HEK293 (cell line): ENCODE results near the gene PREX1.

Experiments
- CTCF ChIA-PET: fragments of 350-600 bp; formaldehyde crosslinking; extraction: SDS; loops from one replicate; lab custom pipeline; 2021; ENCODE audit warnings: antibody characterized with exemption; lab: Yijun Ruan, JAX
- POLR2A ChIA-PET: fragments of 300-600 bp; formaldehyde crosslinking; extraction: SDS; loops from one replicate; lab custom pipeline; 2020; ENCODE audit warnings: antibody characterized with exemption, inconsistent platforms; lab: Yijun Ruan, JAX
- H3K27ac ChIP-seq: fragments of 200-500 bp; sonication (Bioruptor generic); 2 replicates; pipeline ENCODE4 v1.5.1; 2014; ENCODE audit warnings: low read depth, low read length, control low read depth, inconsistent platforms; ENCODE audit errors: extremely low read depth
- H3K36me3 ChIP-seq, 2 experiments: fragments of 200-500 bp in 1 of 2; sonication (Bioruptor generic) in 1 of 2; 1 replicate in 1 of 2; 2 replicates in 1 of 2; pipeline ENCODE4 v1.5.1; 2014 to 2017; ENCODE audit warnings: inconsistent platforms in 2 of 2, low read length in 2 of 2; ENCODE audit not compliant: control insufficient read depth in 2 of 2, insufficient read depth in 1 of 2
- H3K4me1 ChIP-seq: fragments of 200-500 bp; sonication (Bioruptor generic); 2 replicates; pipeline ENCODE4 v1.5.1; 2014; ENCODE audit warnings: mild to moderate bottlenecking, low read length, inconsistent platforms; ENCODE audit not compliant: control insufficient read depth, insufficient read depth
- H3K4me3 ChIP-seq: 2 replicates; pipeline ENCODE4 v1.5.1; 2011; ENCODE audit warnings: low read depth, mild to moderate bottlenecking, control low read depth, low read length, moderate library complexity
- H3K9me3 ChIP-seq: fragments of 200-500 bp; sonication (Bioruptor generic); 2 replicates; pipeline ENCODE4 v1.5.1; 2014; ENCODE audit warnings: low read depth, low read length, inconsistent platforms; ENCODE audit not compliant: control insufficient read depth, insufficient read depth
- HOXD13 ChIP-seq: sonication (generic); formaldehyde crosslinking; IDR thresholded peaks from 2 replicates; pipeline ENCODE4 v1.8.0; 2022; ENCODE audit warnings: missing genetic modification reagents, borderline replicate concordance
- KLF7 ChIP-seq: fragments of 450-650 bp; formaldehyde crosslinking; IDR thresholded peaks from 2 replicates; pipeline ENCODE4 v1.5.1; 2016; ENCODE audit warnings: missing biosample characterization, missing genetic modification characterization, borderline replicate concordance
- KLF8 ChIP-seq: fragments of 450-650 bp; formaldehyde crosslinking; IDR thresholded peaks from 2 replicates; pipeline ENCODE4 v1.5.1; 2016; ENCODE audit warnings: missing biosample characterization, missing genetic modification characterization
- MEIS1 ChIP-seq: sonication (generic); formaldehyde crosslinking; IDR thresholded peaks from 2 replicates; pipeline ENCODE4 v1.8.1; 2022; ENCODE audit warnings: missing genetic modification reagents, mild to moderate bottlenecking, borderline replicate concordance
- SP3 ChIP-seq: fragments of 450-650 bp; formaldehyde crosslinking; IDR thresholded peaks from 2 replicates; pipeline ENCODE4 v1.5.1; 2016; ENCODE audit warnings: missing biosample characterization, missing genetic modification characterization
- SP7 ChIP-seq: fragments of 450-650 bp; formaldehyde crosslinking; IDR thresholded peaks from 2 replicates; pipeline ENCODE4 v1.5.1; 2016; ENCODE audit warnings: missing biosample characterization, missing genetic modification characterization
- YY2 ChIP-seq: fragments of 450-650 bp; formaldehyde crosslinking; IDR thresholded peaks from 2 replicates; pipeline ENCODE4 v1.5.1; 2016; ENCODE audit warnings: missing biosample characterization, missing genetic modification characterization
- ZBTB48 ChIP-seq: fragments of 450-650 bp; formaldehyde crosslinking; IDR thresholded peaks from 2 replicates; pipeline ENCODE4 v1.5.1; 2016; ENCODE audit warnings: missing biosample characterization, missing genetic modification characterization
- ZIC2 ChIP-seq: fragments of 450-650 bp; formaldehyde crosslinking; IDR thresholded peaks from 2 replicates; pipeline ENCODE4 v1.5.1; 2016; ENCODE audit warnings: missing biosample characterization, missing genetic modification characterization
- ZNF112 ChIP-seq: fragments of 450-650 bp; formaldehyde crosslinking; IDR thresholded peaks from 2 replicates; pipeline ENCODE4 v1.5.0; 2017; ENCODE audit warnings: missing biosample characterization, missing genetic modification characterization
- ZNF121 ChIP-seq: fragments of 450-650 bp; formaldehyde crosslinking; IDR thresholded peaks from 2 replicates; pipeline ENCODE4 v1.5.1; 2016; ENCODE audit warnings: missing biosample characterization, missing genetic modification characterization
- ZNF2 ChIP-seq: fragments of 450-650 bp; formaldehyde crosslinking; IDR thresholded peaks from 2 replicates; pipeline ENCODE4 v1.5.1; 2016; ENCODE audit warnings: missing biosample characterization, missing genetic modification characterization
- ZNF239 ChIP-seq: fragments of 450-650 bp; formaldehyde crosslinking; IDR thresholded peaks from 2 replicates; pipeline ENCODE4 v1.5.1; 2016; ENCODE audit warnings: missing biosample characterization, missing genetic modification characterization
- ZNF266 ChIP-seq: fragments of 450-650 bp; formaldehyde crosslinking; IDR thresholded peaks from 2 replicates; pipeline ENCODE4 v1.5.1; 2016; ENCODE audit warnings: missing biosample characterization, missing genetic modification characterization, low read depth
- ZNF274 ChIP-seq, 2 experiments: fragments of 200-500 bp in 1 of 2; fragments of 450-650 bp in 1 of 2; sonication (Bioruptor generic) in 1 of 2; formaldehyde crosslinking in 1 of 2; IDR thresholded peaks; 2 replicates each; pipeline versions ENCODE4 v1.5.1 to v1.6.1; 2014 to 2016; ENCODE audit warnings: borderline replicate concordance in 1 of 2, inconsistent platforms in 1 of 2, low read length in 1 of 2, missing biosample characterization in 1 of 2, missing genetic modification characterization in 1 of 2
- ZNF292 ChIP-seq: fragments of 450-650 bp; formaldehyde crosslinking; IDR thresholded peaks from 2 replicates; pipeline ENCODE4 v1.5.1; 2016; ENCODE audit warnings: low read depth, missing biosample characterization, missing genetic modification characterization, borderline replicate concordance
- ZNF311 ChIP-seq: fragments of 450-650 bp; formaldehyde crosslinking; IDR thresholded peaks from 2 replicates; pipeline ENCODE4 v1.5.1; 2017; ENCODE audit warnings: missing biosample characterization, missing genetic modification characterization, borderline replicate concordance
- ZNF324 ChIP-seq: fragments of 450-650 bp; formaldehyde crosslinking; IDR thresholded peaks from 2 replicates; pipeline ENCODE4 v1.5.1; 2016; ENCODE audit warnings: missing biosample characterization, missing genetic modification characterization
- ZNF433 ChIP-seq: fragments of 450-650 bp; formaldehyde crosslinking; IDR thresholded peaks from 2 replicates; pipeline ENCODE4 v1.5.1; 2016; ENCODE audit warnings: missing biosample characterization, missing genetic modification characterization, low read depth
- ZNF510 ChIP-seq: fragments of 450-650 bp; formaldehyde crosslinking; IDR thresholded peaks from 2 replicates; pipeline ENCODE4 v1.5.1; 2018; ENCODE audit warnings: mild to moderate bottlenecking, missing genetic modification characterization, missing biosample characterization; ENCODE audit not compliant: insufficient replicate concordance
- ZNF600 ChIP-seq: fragments of 450-650 bp; formaldehyde crosslinking; IDR thresholded peaks from 2 replicates; pipeline ENCODE4 v1.5.1; 2016; ENCODE audit warnings: missing biosample characterization, missing genetic modification characterization
- ZNF660 ChIP-seq: fragments of 450-650 bp; IDR thresholded peaks from 2 replicates; pipeline ENCODE4 v1.5.1; 2018; ENCODE audit warnings: missing biosample characterization, mild to moderate bottlenecking, missing genetic modification characterization
- ZNF791 ChIP-seq: fragments of 450-650 bp; formaldehyde crosslinking; IDR thresholded peaks from 2 replicates; pipeline ENCODE4 v1.5.1; 2016; ENCODE audit warnings: missing biosample characterization, missing genetic modification characterization
- ZNF792 ChIP-seq: fragments of 450-650 bp; formaldehyde crosslinking; IDR thresholded peaks from 2 replicates; pipeline ENCODE4 v1.5.1; 2016; ENCODE audit warnings: missing biosample characterization, missing genetic modification characterization
- ZNF830 ChIP-seq: fragments of 450-650 bp; IDR thresholded peaks from 2 replicates; pipeline ENCODE4 v1.5.0; 2018; ENCODE audit warnings: missing biosample characterization, missing genetic modification characterization, low read depth, mild to moderate bottlenecking, moderate library complexity
- ZSCAN16 ChIP-seq: fragments of 450-650 bp; formaldehyde crosslinking; IDR thresholded peaks from 2 replicates; pipeline ENCODE4 v1.5.1; 2016; ENCODE audit warnings: missing biosample characterization, missing genetic modification characterization
- TF ChIP-seq, protein P1 (sequence below): fragments of 450-650 bp; formaldehyde crosslinking; IDR thresholded peaks from 2 replicates; pipeline ENCODE4 v1.5.1; 2017; ENCODE audit warnings: missing biosample characterization, missing genetic modification characterization
- TF ChIP-seq, protein P2 (sequence below): fragments of 450-650 bp; formaldehyde crosslinking; IDR thresholded peaks from 2 replicates; pipeline ENCODE4 v1.5.1; 2016; ENCODE audit warnings: missing biosample characterization, missing genetic modification characterization
- TF ChIP-seq, protein P3 (sequence below): fragments of 450-650 bp; formaldehyde crosslinking; IDR thresholded peaks from 2 replicates; pipeline ENCODE4 v1.5.1; 2016; ENCODE audit warnings: missing biosample characterization, missing genetic modification characterization

PREX1 gene, protein sequence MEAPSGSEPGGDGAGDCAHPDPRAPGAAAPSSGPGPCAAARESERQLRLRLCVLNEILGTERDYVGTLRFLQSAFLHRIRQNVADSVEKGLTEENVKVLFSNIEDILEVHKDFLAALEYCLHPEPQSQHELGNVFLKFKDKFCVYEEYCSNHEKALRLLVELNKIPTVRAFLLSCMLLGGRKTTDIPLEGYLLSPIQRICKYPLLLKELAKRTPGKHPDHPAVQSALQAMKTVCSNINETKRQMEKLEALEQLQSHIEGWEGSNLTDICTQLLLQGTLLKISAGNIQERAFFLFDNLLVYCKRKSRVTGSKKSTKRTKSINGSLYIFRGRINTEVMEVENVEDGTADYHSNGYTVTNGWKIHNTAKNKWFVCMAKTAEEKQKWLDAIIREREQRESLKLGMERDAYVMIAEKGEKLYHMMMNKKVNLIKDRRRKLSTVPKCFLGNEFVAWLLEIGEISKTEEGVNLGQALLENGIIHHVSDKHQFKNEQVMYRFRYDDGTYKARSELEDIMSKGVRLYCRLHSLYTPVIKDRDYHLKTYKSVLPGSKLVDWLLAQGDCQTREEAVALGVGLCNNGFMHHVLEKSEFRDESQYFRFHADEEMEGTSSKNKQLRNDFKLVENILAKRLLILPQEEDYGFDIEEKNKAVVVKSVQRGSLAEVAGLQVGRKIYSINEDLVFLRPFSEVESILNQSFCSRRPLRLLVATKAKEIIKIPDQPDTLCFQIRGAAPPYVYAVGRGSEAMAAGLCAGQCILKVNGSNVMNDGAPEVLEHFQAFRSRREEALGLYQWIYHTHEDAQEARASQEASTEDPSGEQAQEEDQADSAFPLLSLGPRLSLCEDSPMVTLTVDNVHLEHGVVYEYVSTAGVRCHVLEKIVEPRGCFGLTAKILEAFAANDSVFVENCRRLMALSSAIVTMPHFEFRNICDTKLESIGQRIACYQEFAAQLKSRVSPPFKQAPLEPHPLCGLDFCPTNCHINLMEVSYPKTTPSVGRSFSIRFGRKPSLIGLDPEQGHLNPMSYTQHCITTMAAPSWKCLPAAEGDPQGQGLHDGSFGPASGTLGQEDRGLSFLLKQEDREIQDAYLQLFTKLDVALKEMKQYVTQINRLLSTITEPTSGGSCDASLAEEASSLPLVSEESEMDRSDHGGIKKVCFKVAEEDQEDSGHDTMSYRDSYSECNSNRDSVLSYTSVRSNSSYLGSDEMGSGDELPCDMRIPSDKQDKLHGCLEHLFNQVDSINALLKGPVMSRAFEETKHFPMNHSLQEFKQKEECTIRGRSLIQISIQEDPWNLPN (N-terminal part only)

DNA sequence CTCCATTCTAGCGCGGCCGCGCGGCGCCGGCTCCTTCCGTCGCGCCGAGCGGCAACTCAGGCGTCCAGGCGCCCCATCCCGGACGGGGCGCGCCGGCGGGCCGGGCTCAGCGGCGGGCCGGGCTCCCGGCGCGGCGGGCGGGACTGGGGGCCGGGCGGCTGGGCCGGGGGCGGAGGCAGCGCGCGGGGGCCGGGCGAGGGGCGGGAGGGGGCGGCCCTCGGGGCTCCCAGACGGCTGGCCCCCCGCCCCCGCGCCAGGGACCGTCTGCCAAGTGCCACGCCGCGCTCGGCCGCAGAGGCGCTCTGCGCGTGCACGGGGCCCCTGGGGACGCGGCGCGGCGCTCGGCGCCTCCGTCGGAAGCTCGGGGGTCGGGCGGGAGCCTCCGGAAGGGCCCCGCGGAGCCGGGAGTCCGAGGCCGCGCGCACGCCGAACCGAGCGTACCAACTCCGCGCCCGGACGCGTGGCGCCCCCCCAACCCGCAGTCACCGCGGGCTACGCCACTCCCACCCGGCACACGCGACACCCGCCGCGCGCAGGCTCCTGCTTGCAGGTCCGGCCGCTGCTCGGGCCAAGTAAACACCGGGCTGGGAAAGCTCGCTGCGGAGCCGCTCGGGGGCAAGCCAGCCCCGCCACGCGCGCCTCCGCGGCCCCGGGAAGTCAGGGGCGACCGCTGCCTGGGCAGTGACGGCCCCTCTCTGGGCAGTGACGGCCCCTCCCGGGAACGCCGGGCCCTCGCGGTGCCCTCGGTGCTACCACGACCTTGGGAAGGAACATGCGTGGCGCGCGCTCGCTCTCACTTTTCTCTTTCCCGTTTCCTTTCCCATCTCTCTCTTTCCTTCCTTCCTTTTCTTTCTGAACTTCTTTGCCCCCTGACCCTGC, at the start of gene PREX1:
PREX1 (minus strand) TSS at position 145 of the 879 bp plus-strand sequence; CDS start at position 6, 139 bp downstream.
- peak within 1 kb of the TSS; percentile 38; the same call in 1 of the 2 replicates for H3K27ac ChIP-seq
- ChIA-PET CTCF (interaction anchor here (0.6 kb wide), 3 partner anchors 47 to 776 kb away, joined by 3 to 6 read pairs (median 3); no protein-coding TSS in a partner anchor), POLR2A (interaction anchor here (1.1 to 1.6 kb wide), 3 partner anchors 26 to 96 kb away, joined by 4 to 7 read pairs (median 4); partner anchors contain the start of gene ARFGEF2)
- no peaks in the 10 kb centered on the region for H3K36me3 ChIP-seq
- H3K4me3 ChIP-seq: peak within 1 kb of the TSS; percentile 60
- peaks cover 9% of the 10 kb centered on the region; the same call in 1 of the 2 replicates for H3K4me1 ChIP-seq
- H3K9me3 ChIP-seq: no peaks in the 10 kb centered on the region
- TF ChIP-seq ZBTB48 (peak; percentile 60), ZNF791 (tag by site-specific recombination) (no peak), KLF7 (no peak), ZNF600 (tag by site-specific recombination) (peak; percentile 86), MEIS1 (CRISPR knock-in tag) (no peak; the same call in 1 of the 2 replicates), HOXD13 (CRISPR knock-in tag) (no peak), ZNF324 (tag by site-specific recombination) (no peak), ZNF510 (tag by site-specific recombination) (no peak), ZSCAN16 (tag by site-specific recombination) (no peak), ZNF266 (no peak), ZNF292 (tag by site-specific recombination) (no peak), ZNF121 (tag by site-specific recombination) (no peak), ZNF792 (no peak), SP3 (tag by site-specific recombination) (no peak), ZNF660 (tag by site-specific recombination) (no peak), YY2 (tag by site-specific recombination) (no peak), ZNF239 (tag by site-specific recombination) (no peak), ZNF112 (no peak), ZNF433 (no peak), ZIC2 (peak; percentile 64), KLF8 (tag by site-specific recombination) (peak; percentile 38; the same call in 1 of the 2 replicates), ZNF274 (IDR thresholded peaks at IDR 0.05; ENCODE audit: low read length) (no peak), ZNF274 (tag by site-specific recombination; IDR thresholded peaks at IDR 0.05; ENCODE audit: borderline replicate concordance) (no peak), ZNF2 (tag by site-specific recombination) (0 out of 2 replicates have a peak, but pooled peaks have one; percentile 23), ZNF311 (tag by site-specific recombination) (no peak), ZNF830 (tag by site-specific recombination) (no peak), SP7 (tag by site-specific recombination) (peak; percentile 25; the same call in 1 of the 2 replicates)
- TF ChIP-seq, protein P1, sequence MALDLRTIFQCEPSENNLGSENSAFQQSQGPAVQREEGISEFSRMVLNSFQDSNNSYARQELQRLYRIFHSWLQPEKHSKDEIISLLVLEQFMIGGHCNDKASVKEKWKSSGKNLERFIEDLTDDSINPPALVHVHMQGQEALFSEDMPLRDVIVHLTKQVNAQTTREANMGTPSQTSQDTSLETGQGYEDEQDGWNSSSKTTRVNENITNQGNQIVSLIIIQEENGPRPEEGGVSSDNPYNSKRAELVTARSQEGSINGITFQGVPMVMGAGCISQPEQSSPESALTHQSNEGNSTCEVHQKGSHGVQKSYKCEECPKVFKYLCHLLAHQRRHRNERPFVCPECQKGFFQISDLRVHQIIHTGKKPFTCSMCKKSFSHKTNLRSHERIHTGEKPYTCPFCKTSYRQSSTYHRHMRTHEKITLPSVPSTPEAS (tag by site-specific recombination): no peak
- TF ChIP-seq, protein P2, sequence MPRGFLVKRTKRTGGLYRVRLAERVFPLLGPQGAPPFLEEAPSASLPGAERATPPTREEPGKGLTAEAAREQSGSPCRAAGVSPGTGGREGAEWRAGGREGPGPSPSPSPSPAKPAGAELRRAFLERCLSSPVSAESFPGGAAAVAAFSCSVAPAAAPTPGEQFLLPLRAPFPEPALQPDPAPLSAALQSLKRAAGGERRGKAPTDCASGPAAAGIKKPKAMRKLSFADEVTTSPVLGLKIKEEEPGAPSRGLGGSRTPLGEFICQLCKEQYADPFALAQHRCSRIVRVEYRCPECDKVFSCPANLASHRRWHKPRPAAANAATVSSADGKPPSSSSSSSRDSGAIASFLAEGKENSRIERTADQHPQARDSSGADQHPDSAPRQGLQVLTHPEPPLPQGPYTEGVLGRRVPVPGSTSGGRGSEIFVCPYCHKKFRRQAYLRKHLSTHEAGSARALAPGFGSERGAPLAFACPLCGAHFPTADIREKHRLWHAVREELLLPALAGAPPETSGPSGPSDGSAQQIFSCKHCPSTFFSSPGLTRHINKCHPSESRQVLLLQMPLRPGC: no peak
- TF ChIP-seq, protein P3, sequence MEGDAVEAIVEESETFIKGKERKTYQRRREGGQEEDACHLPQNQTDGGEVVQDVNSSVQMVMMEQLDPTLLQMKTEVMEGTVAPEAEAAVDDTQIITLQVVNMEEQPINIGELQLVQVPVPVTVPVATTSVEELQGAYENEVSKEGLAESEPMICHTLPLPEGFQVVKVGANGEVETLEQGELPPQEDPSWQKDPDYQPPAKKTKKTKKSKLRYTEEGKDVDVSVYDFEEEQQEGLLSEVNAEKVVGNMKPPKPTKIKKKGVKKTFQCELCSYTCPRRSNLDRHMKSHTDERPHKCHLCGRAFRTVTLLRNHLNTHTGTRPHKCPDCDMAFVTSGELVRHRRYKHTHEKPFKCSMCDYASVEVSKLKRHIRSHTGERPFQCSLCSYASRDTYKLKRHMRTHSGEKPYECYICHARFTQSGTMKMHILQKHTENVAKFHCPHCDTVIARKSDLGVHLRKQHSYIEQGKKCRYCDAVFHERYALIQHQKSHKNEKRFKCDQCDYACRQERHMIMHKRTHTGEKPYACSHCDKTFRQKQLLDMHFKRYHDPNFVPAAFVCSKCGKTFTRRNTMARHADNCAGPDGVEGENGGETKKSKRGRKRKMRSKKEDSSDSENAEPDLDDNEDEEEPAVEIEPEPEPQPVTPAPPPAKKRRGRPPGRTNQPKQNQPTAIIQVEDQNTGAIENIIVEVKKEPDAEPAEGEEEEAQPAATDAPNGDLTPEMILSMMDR: no peak
